A549 (cell line): ENCODE results near the gene AMHR2. TPM values are rescaled to one million over a fixed set of nuclear protein-coding genes. Genes with fewer than 3 reads are reported as not detected.
"Not testable (repeated sequence)": the region's sequence is repeated elsewhere in the genome, so short reads cannot be mapped to it uniquely, and the experiment has no call there.

ENCODE experiments used
- ATAC-seq, 2 experiments: fragments of 200-7000 bp in 1 of 2; fragments of >200 bp in 1 of 2; cut with Nextera tagmentation in 1 of 2; cut with Tn5 transposase in 1 of 2; 3 replicates each; pipeline versions ENCODE4 v1.8.0 to v1.9.1; 2018 to 2020; ENCODE audit warnings: mild to moderate bottlenecking in 1 of 2, moderate library complexity in 1 of 2
- CTCF ChIA-PET: fragments of 300-600 bp; sonication (Branson Sonifier 250); formaldehyde crosslinking; extraction: SDS; loops from one replicate; lab custom pipeline; 2021; ENCODE audit warnings: antibody characterized with exemption, inconsistent platforms; lab: Yijun Ruan, JAX
- POLR2A ChIA-PET: fragments of 350-600 bp; formaldehyde crosslinking; extraction: SDS; loops from one replicate; lab custom pipeline; 2021; ENCODE audit warnings: antibody characterized with exemption, inconsistent platforms; lab: Yijun Ruan, JAX
- DNase-seq, 2 experiments: peaks; one replicate each; pipeline versions ENCODE4 v3.0.0 to v3.0.0-alpha.2; 2011 to 2016; ENCODE audit warnings: low read depth in 1 of 2, low spot score in 1 of 2
- FAIRE-seq: peaks from 2 replicates; lab custom pipeline; 2011; peaks lifted over from hg19 to GRCh38; lab: Jason Lieb, UNC
- H3K27ac ChIP-seq, 2 experiments: fragments of >200 bp; sonication (Bioruptor Twin); formaldehyde crosslinking; 3 replicates each; pipeline ENCODE4 v1.5.1; 2016 to 2017
- H3K4me1 ChIP-seq: fragments of >200 bp; sonication (Bioruptor Twin); formaldehyde crosslinking; 3 replicates; pipeline ENCODE4 v1.6.1; 2016
- H3K4me2 ChIP-seq: fragments of >200 bp; sonication (Bioruptor Twin); formaldehyde crosslinking; 3 replicates; pipeline ENCODE4 v1.6.1; 2016
- H3K4me3 ChIP-seq: fragments of >200 bp; sonication (Bioruptor Twin); formaldehyde crosslinking; 3 replicates; pipeline ENCODE4 v1.5.1; 2016
- H3K9me3 ChIP-seq: fragments of >200 bp; sonication (Bioruptor Twin); formaldehyde crosslinking; 3 replicates; pipeline ENCODE4 v1.6.1; 2016
- BHLHE40 ChIP-seq: IDR thresholded peaks from 2 replicates; pipeline ENCODE4 v1.6.1; 2012; ENCODE audit warnings: low read depth, low read length, inconsistent platforms
- CHD4 ChIP-seq: fragments of 200-600 bp; sonication (generic); IDR thresholded peaks from 2 replicates; pipeline ENCODE4 v1.6.1; 2016; ENCODE audit warnings: antibody characterized with exemption, mild to moderate bottlenecking, borderline replicate concordance
- E2F6 ChIP-seq: IDR thresholded peaks from 2 replicates; pipeline ENCODE4 v1.6.1; 2012; ENCODE audit warnings: low read depth, borderline replicate concordance
- EHF ChIP-seq: fragments of 250-450 bp; sonication (Bioruptor Pico); IDR thresholded peaks from 2 replicates; pipeline ENCODE4 v1.5.0; 2020; ENCODE audit warnings: mild to moderate bottlenecking
- EP300 ChIP-seq, 2 experiments: fragments of >200 bp; sonication (Bioruptor Twin); formaldehyde crosslinking; IDR thresholded peaks; 2 replicates in 1 of 2; 3 replicates in 1 of 2; pipeline ENCODE4 v1.6.1; 2016 to 2017
- ESRRA ChIP-seq: fragments of 150-350 bp; IDR thresholded peaks from 2 replicates; pipeline ENCODE4 v1.6.1; 2014; ENCODE audit warnings: mild to moderate bottlenecking, low read length, borderline replicate concordance
- FOSB ChIP-seq: fragments of 250-450 bp; sonication (Bioruptor Pico); IDR thresholded peaks from 2 replicates; pipeline ENCODE4 v1.5.0; 2020; ENCODE audit warnings: mild to moderate bottlenecking, moderate library complexity
- FOXS1 ChIP-seq: fragments of 250-450 bp; sonication (Bioruptor Pico); IDR thresholded peaks from 2 replicates; pipeline ENCODE4 v1.5.0; 2020; ENCODE audit warnings: mild to moderate bottlenecking, moderate library complexity
- GATA3 ChIP-seq: IDR thresholded peaks from 2 replicates; pipeline ENCODE4 v1.6.1; 2012; ENCODE audit warnings: borderline replicate concordance
- HEYL ChIP-seq: fragments of 250-450 bp; sonication (Bioruptor Pico); IDR thresholded peaks from 2 replicates; pipeline ENCODE4 v1.8.0; 2021; ENCODE audit warnings: mild to moderate bottlenecking, moderate library complexity
- HOXA7 ChIP-seq: fragments of 250-450 bp; sonication (Bioruptor Pico); IDR thresholded peaks from 2 replicates; pipeline ENCODE4 v1.5.0; 2020; ENCODE audit warnings: mild to moderate bottlenecking, moderate library complexity
- JUN ChIP-seq, 2 experiments: fragments of >200 bp; sonication (Bioruptor Twin); formaldehyde crosslinking; IDR thresholded peaks; 2 replicates in 1 of 2; 3 replicates in 1 of 2; pipeline ENCODE4 v1.6.1; 2016 to 2017
- MAFK ChIP-seq: fragments of 450-650 bp; IDR thresholded peaks from 2 replicates; pipeline ENCODE4 v1.6.1; 2014; ENCODE audit not compliant: partially characterized antibody
- MAX ChIP-seq: IDR thresholded peaks from 2 replicates; pipeline ENCODE4 v1.6.1; 2012
- NPAS2 ChIP-seq: fragments of 250-450 bp; sonication (Bioruptor Pico); IDR thresholded peaks from 2 replicates; pipeline ENCODE4 v1.8.0; 2022; ENCODE audit warnings: mild to moderate bottlenecking, moderate library complexity, borderline replicate concordance
- POLR2A ChIP-seq: IDR thresholded peaks from 2 replicates; pipeline ENCODE4 v1.6.1; 2012; ENCODE audit warnings: mild to moderate bottlenecking, low read length
- POLR2AphosphoS2 ChIP-seq: conservative IDR thresholded peaks from 2 replicates; pipeline ENCODE4 v1.6.1; 2012; ENCODE audit warnings: low read length, improper control_type of control experiment, inconsistent platforms
- RAD21 ChIP-seq, 2 experiments: fragments of >200 bp in 1 of 2; sonication (Bioruptor Twin) in 1 of 2; formaldehyde crosslinking in 1 of 2; IDR thresholded peaks in 1 of 2; conservative IDR thresholded peaks in 1 of 2; 2 replicates in 1 of 2; 3 replicates in 1 of 2; pipeline ENCODE4 v1.6.1; 2012 to 2018; ENCODE audit warnings: inconsistent platforms in 1 of 2
- SMC3 ChIP-seq: fragments of >200 bp; sonication (Bioruptor Twin); formaldehyde crosslinking; IDR thresholded peaks from 3 replicates; pipeline ENCODE4 v1.6.1; 2018; ENCODE audit warnings: inconsistent platforms
- TFCP2L1 ChIP-seq: fragments of 250-450 bp; sonication (Bioruptor Pico); IDR thresholded peaks from 2 replicates; pipeline ENCODE4 v1.5.0; 2021; ENCODE audit warnings: mild to moderate bottlenecking
- ZC3H11A ChIP-seq: fragments of 450-650 bp; IDR thresholded peaks from 2 replicates; pipeline ENCODE4 v1.6.1; 2014; ENCODE audit warnings: antibody characterized with exemption, mild to moderate bottlenecking
- ZSCAN20 ChIP-seq: fragments of 250-450 bp; sonication (Bioruptor Pico); IDR thresholded peaks from 2 replicates; pipeline ENCODE4 v1.8.0; 2022; ENCODE audit warnings: mild to moderate bottlenecking, moderate library complexity
- WGBS: methylation state at CpG from one replicate; pipeline ENCODE4 v1.1.6; 2017; ENCODE audit errors: missing lambda C conversion rate; 5-methylcytosine and 5-hydroxymethylcytosine counted together
- polyA plus RNA-seq, 4 experiments: library from polyadenylated mRNA; depleted of rRNA in 3 of 4; stranded (reverse); fragments of >200 nt; fragmentation: RNase III in 1 of 4; extraction: RNeasy Plus Mini Kit Qiagen cat#74134 plus additional on column Dnase treatment in 1 of 4; gene quantifications; 2 replicates in 3 of 4; 3 replicates in 1 of 4; pipeline ENCODE4 v1.2.3, GENCODE V29; 2011 to 2017
- TF ChIP-seq, protein P1 (sequence below): fragments of >200 bp; sonication (Bioruptor Twin); formaldehyde crosslinking; IDR thresholded peaks from 2 replicates; pipeline ENCODE4 v1.6.1; 2016
- TF ChIP-seq, protein P2 (sequence below): IDR thresholded peaks from 2 replicates; pipeline ENCODE4 v1.6.1; 2012

The AMHR2 gene
- polyA plus RNA-seq, 2 of the 4 experiments (the other 2 are of a cell fraction): 0.12 to 0.18 TPM

GRCh38 chr12:53391724-53392123, 31.9 kb upstream of the AMHR2 start (continued):
- TF ChIP-seq E2F6 (no peak), FOXS1 (CRISPR knock-in tag) (no peak), TFCP2L1 (no peak), BHLHE40 (no peak), MAX (no peak), ESRRA (no peak), POLR2AphosphoS2 (no peak)

DNA sequence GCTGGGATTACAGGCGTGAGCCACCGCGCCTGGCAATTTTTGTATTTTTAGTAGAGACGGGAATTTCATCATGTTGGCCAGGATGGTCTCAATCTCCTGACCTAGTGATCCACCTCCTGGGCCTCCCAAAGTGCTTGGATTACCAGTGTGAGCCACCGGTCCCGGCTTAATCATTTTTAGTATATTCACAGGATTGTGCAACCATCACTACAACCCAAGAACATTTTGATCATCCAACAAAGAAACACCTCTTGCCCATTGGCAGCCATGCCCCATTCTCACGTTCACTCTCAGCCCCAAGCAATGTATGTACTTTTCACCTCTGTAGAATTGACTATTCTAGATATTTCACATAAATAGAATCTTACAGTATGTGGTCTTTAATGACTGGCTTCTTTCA, 23.8 kb upstream of the AMHR2 start:
- Histone ChIP-seq H3K27ac (no peak overlapping the region), H3K4me2 (no peak overlapping the region), H3K4me1 (no peaks in the 10 kb centered on the region), H3K4me3 (no peak overlapping the region), H3K9me3 (no peaks in the 10 kb centered on the region)
- ChIA-PET POLR2A (no interaction called here), CTCF (interaction anchor here (1.1 to 1.8 kb wide), 2 partner anchors 23 to 66 kb away, joined by 4 read pairs; no protein-coding TSS in a partner anchor)
- DNase-seq (no peak), FAIRE-seq (no peak), ATAC-seq (no peak)
- WGBS: 88% methylated on average over 7 of the region's 7 CpGs
- TF ChIP-seq FOSB (CRISPR knock-in tag): no peak
- no peak for TF ChIP-seq ESRRA
- TF ChIP-seq NPAS2 (CRISPR knock-in tag): no peak
- no peak for TF ChIP-seq ZC3H11A
- no peak for TF ChIP-seq ZSCAN20 (CRISPR knock-in tag)
- TF ChIP-seq RAD21 (conservative IDR thresholded peaks at IDR 0.05 in 1 of 2, IDR thresholded peaks at IDR 0.05 in 1 of 2): no peak
- TF ChIP-seq MAFK: no peak
- no peak for TF ChIP-seq EHF (CRISPR knock-in tag)
- TF ChIP-seq SMC3: no peak
- TF ChIP-seq POLR2A: no peak
- TF ChIP-seq HOXA7 (CRISPR knock-in tag): no peak
- TF ChIP-seq, protein P1, sequence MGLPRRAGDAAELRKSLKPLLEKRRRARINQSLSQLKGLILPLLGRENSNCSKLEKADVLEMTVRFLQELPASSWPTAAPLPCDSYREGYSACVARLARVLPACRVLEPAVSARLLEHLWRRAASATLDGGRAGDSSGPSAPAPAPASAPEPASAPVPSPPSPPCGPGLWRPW: no peak
- TF ChIP-seq CHD4: no peak
- TF ChIP-seq JUN (IDR thresholded peaks at IDR 0.05): no peak
- TF ChIP-seq HEYL (CRISPR knock-in tag): no peak
- TF ChIP-seq, protein P2, sequence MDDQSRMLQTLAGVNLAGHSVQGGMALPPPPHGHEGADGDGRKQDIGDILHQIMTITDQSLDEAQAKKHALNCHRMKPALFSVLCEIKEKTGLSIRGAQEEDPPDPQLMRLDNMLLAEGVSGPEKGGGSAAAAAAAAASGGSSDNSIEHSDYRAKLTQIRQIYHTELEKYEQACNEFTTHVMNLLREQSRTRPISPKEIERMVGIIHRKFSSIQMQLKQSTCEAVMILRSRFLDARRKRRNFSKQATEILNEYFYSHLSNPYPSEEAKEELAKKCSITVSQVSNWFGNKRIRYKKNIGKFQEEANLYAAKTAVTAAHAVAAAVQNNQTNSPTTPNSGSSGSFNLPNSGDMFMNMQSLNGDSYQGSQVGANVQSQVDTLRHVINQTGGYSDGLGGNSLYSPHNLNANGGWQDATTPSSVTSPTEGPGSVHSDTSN: no peak
- no peak for TF ChIP-seq GATA3
- TF ChIP-seq EP300 (IDR thresholded peaks at IDR 0.05): no peak

DNA sequence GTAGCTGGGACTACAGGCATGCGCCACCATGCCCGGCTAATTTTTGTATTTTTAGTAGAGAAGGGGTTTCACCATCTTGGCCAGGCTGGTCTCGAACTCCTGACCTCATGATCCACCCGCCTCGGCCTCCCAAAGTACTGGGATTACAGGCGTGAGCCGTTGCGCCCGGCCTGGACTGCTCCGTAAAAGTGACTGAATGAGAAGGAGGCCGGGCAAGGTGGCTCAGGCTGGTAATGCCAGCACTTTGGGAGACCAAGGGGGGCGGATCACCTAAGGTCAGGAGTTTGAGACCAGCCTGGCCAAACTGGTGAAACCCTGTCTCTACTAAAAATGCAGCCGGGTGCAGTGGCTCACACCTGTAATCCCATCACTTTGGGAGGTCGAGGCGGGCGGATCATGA, 21.3 kb upstream of the AMHR2 start:
- H3K4me1 ChIP-seq, H3K9me3 ChIP-seq, DNase-seq, ATAC-seq, FAIRE-seq, H3K27ac ChIP-seq, H3K4me3 ChIP-seq, H3K4me2 ChIP-seq: not testable (repeated sequence)
- WGBS: 93% methylated on average over 16 of the region's 16 CpGs
- POLR2A ChIA-PET: interaction anchor here (1.1 kb wide), 1 partner anchor 23 kb away, joined by 3 read pairs; no protein-coding TSS in a partner anchor
- CTCF ChIA-PET: interaction anchor here (1.0 to 5.0 kb wide), 3 partner anchors 19 to 50 kb away, joined by 3 to 29 read pairs (median 9); no protein-coding TSS in a partner anchor
